Measurements from ENCODE around the gene MIB1.

Gene MIB1

GRCh38 chr18:21908711-21909110 lies 168.1 kb downstream of the MIB1 start:
- Mint-ChIP-seq H3K4me3 (no peak overlapping the region), H3K27ac (no peak overlapping the region), H3K27me3 (ENCODE audit: low read depth) (peaks cover 10% of the 10 kb centered on the region), H3K9me3 (no peaks in the 10 kb centered on the region), H3K36me3 (ENCODE audit: low read depth) (no peaks in the 10 kb centered on the region), H3K4me1 (ENCODE audit: low read depth) (peaks cover 5% of the 10 kb centered on the region)

DNA sequence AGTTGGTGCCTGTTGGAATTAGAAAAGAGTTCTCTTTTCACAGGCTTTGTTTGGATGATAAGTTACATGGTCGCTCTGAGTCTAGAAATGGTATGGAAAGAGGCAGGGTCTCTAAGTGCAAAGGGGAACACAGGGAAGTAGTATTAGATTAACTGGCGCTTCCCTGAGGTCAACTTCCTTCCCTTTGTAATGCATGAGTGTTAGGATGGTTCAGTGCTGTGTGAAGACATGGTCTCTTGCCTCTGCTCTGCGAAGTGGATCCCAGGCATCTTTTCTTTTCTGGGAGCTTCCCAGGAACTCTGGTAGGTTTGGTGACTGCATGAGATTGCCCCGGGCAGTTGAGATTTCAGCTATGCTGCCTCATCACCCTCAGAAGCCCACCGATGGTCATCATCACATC lies 170.3 kb downstream of the MIB1 start:
- Mint-ChIP-seq H3K36me3 (ENCODE audit: low read depth) (no peaks in the 10 kb centered on the region), H3K27me3 (ENCODE audit: low read depth) (peaks cover 17% of the 10 kb centered on the region), H3K4me1 (ENCODE audit: low read depth) (peaks cover 5% of the 10 kb centered on the region), H3K9me3 (no peaks in the 10 kb centered on the region), H3K27ac (no peak overlapping the region), H3K4me3 (no peak overlapping the region)

GRCh38 chr18:21911551-21911950 lies 171.0 kb downstream of the MIB1 start:
- H3K9me3 Mint-ChIP-seq = no peaks in the 10 kb centered on the region
- peaks cover 17% of the 10 kb centered on the region for H3K27me3 Mint-ChIP-seq (ENCODE audit: low read depth)
- no peak overlapping the region for H3K27ac Mint-ChIP-seq
- H3K4me3 Mint-ChIP-seq = no peak overlapping the region
- H3K4me1 Mint-ChIP-seq (ENCODE audit: low read depth) = peaks cover 5% of the 10 kb centered on the region
- H3K36me3 Mint-ChIP-seq (ENCODE audit: low read depth) = no peaks in the 10 kb centered on the region

GRCh38 chr18:21912339-21913239 lies 172.0 kb downstream of the MIB1 start:
- Mint-ChIP-seq H3K27me3 (ENCODE audit: low read depth) (peaks cover 17% of the 10 kb centered on the region), H3K4me3 (no peak overlapping the region), H3K36me3 (ENCODE audit: low read depth) (no peaks in the 10 kb centered on the region), H3K4me1 (ENCODE audit: low read depth) (peaks cover 5% of the 10 kb centered on the region), H3K27ac (no peak overlapping the region), H3K9me3 (no peaks in the 10 kb centered on the region)

DNA sequence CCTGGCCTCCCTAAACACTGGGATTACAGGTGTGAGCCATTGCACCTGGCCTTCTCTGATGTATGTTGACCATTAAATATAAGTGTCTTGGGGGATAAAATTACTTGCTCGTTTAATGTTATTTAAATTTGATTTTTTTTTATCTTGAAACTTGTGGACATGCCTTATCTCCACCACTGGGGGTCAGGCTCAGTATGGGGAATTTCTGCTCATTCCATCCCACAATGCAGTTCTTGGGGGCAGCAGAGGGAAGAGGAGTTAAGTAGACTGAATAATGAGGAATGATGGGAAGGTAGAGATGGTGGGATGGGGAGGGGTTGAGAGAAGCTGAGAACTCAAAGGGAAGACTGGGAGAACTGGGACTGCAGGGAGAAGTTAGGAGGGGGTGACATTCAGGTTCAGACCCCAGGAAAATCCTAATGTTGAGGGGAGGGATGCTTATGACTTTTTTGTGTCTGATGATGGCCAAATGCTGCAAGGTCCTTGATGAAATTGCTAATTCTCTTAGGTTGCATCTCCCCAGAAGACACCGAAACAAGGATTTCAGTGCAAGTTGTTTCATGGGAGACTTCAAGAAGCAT lies 174.2 kb downstream of the MIB1 start:
- Mint-ChIP-seq H3K36me3 (ENCODE audit: low read depth) (no peaks in the 10 kb centered on the region), H3K27me3 (ENCODE audit: low read depth) (peaks cover 17% of the 10 kb centered on the region), H3K4me3 (no peak overlapping the region), H3K4me1 (ENCODE audit: low read depth) (peaks cover 5% of the 10 kb centered on the region), H3K9me3 (peaks cover 9% of the 10 kb centered on the region), H3K27ac (no peak overlapping the region)

GRCh38 chr18:21915546-21915945 lies 175.0 kb downstream of the MIB1 start:
- Mint-ChIP-seq H3K4me1 (ENCODE audit: low read depth) (peaks cover 5% of the 10 kb centered on the region), H3K27me3 (ENCODE audit: low read depth) (peaks cover 17% of the 10 kb centered on the region), H3K27ac (no peak overlapping the region), H3K9me3 (peaks cover 9% of the 10 kb centered on the region), H3K36me3 (ENCODE audit: low read depth) (no peaks in the 10 kb centered on the region), H3K4me3 (no peak overlapping the region)

DNA sequence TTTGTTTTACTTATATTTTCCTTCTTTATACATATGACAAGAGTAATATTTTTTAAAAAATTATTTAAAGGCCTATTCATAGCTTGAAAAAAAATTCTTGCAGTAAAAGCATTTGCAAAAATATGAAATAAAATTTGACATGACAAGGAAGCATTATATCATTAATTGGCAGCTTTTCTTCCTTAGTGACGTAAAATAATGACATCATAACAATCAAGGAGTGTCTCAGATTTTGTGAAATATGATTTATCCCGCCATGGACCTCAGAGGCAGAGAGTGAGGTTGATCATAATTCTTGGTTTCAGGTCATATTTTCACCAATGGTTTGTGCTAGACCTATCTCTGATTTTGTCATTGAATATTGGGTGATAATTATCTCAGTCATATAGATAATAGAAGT lies 176.0 kb downstream of the MIB1 start:
- no peak overlapping the region for H3K4me3 Mint-ChIP-seq
- H3K4me1 Mint-ChIP-seq (ENCODE audit: low read depth) = peaks cover under 1% of the 10 kb centered on the region
- H3K9me3 Mint-ChIP-seq = peaks cover 9% of the 10 kb centered on the region
- H3K27me3 Mint-ChIP-seq (ENCODE audit: low read depth) = peaks cover 7% of the 10 kb centered on the region
- no peak overlapping the region for H3K27ac Mint-ChIP-seq
- H3K36me3 Mint-ChIP-seq (ENCODE audit: low read depth) = no peaks in the 10 kb centered on the region

GRCh38 chr18:21918693-21919092 lies 178.1 kb downstream of the MIB1 start:
- peaks cover 9% of the 10 kb centered on the region for H3K9me3 Mint-ChIP-seq
- H3K4me1 Mint-ChIP-seq (ENCODE audit: low read depth) = no peaks in the 10 kb centered on the region
- H3K36me3 Mint-ChIP-seq (ENCODE audit: low read depth) = no peaks in the 10 kb centered on the region
- H3K4me3 Mint-ChIP-seq = no peak overlapping the region
- no peak overlapping the region for H3K27ac Mint-ChIP-seq
- H3K27me3 Mint-ChIP-seq (ENCODE audit: low read depth) = peaks cover 7% of the 10 kb centered on the region

All from T-helper 1 cell treated with Interleukin-12 subunit alpha and Interleukin-12 subunit beta and Interleukin-4 antibody, amounts not matched to agents 30 μg/mL and 1 μg/mL, for 36 hours (primary cell).